CD4-positive, CD25-positive, alpha-beta regulatory T cell (primary cell): ENCODE results near the gene FBP1. TPM values are rescaled to one million over a fixed set of nuclear protein-coding genes. Genes with fewer than 3 reads are reported as not detected.

Experiments
- ATAC-seq, 2 donors: fragments of 150-1000 bp; cut with Tn5 transposase; one replicate each; pipeline ENCODE4 v1.10.0; 2021; ENCODE audit warnings: low read depth in 2 of 2, moderate number of reproducible peaks in 2 of 2, moderate library complexity in 1 of 2
- DNase-seq, 3 donors: peaks; one replicate each; pipeline versions ENCODE4 v3.0.0 to v3.0.0-alpha.2; 2012 to 2022; ENCODE audit warnings: mixed read lengths in 1 of 3
- H3K27ac ChIP-seq: one replicate; pipeline ENCODE4 v1.7.0; 2013; ENCODE audit warnings: mild to moderate bottlenecking, low read length; ENCODE audit not compliant: insufficient read depth, poor library complexity, severe bottlenecking
- H3K27me3 ChIP-seq: one replicate; pipeline ENCODE4 v1.7.0; 2013; ENCODE audit warnings: low read length; ENCODE audit not compliant: control insufficient read depth, insufficient read depth
- H3K36me3 ChIP-seq: one replicate; pipeline ENCODE4 v1.7.0; 2013; ENCODE audit warnings: mild to moderate bottlenecking, low read length, moderate library complexity; ENCODE audit not compliant: control insufficient read depth, insufficient read depth
- H3K4me1 ChIP-seq: 2 replicates; pipeline ENCODE4 v1.7.0; 2013; ENCODE audit warnings: mild to moderate bottlenecking, low read length; ENCODE audit not compliant: insufficient read depth, control insufficient read depth, poor library complexity, severe bottlenecking
- H3K4me3 ChIP-seq: one replicate; pipeline ENCODE4 v1.7.0; 2013; ENCODE audit warnings: low read depth, mild to moderate bottlenecking, low read length, moderate library complexity
- H3K9me3 ChIP-seq, 2 experiments: 1 replicate in 1 of 2; 2 replicates in 1 of 2; pipeline ENCODE4 v1.7.0; 2013; ENCODE audit warnings: low read length in 2 of 2, mild to moderate bottlenecking in 1 of 2, moderate library complexity in 1 of 2; ENCODE audit not compliant: control insufficient read depth in 2 of 2
- H3K27ac Mint-ChIP-seq, 3 donors: one replicate each; pipeline ENCODE4 v1.8.0; 2020 to 2022; ENCODE audit warnings: mild to moderate bottlenecking in 3 of 3, mixed read lengths in 3 of 3, moderate library complexity in 2 of 3
- H3K27me3 Mint-ChIP-seq: one replicate; pipeline ENCODE4 v1.8.0; 2022; ENCODE audit warnings: mild to moderate bottlenecking, mixed read lengths
- H3K36me3 Mint-ChIP-seq: one replicate; pipeline ENCODE4 v1.8.0; 2020; ENCODE audit warnings: mixed read lengths
- H3K4me1 Mint-ChIP-seq, 4 donors: one replicate each; pipeline ENCODE4 v1.8.0; 2020 to 2022; ENCODE audit warnings: mixed read lengths in 4 of 4, mild to moderate bottlenecking in 1 of 4
- H3K4me3 Mint-ChIP-seq, 4 donors: one replicate each; pipeline ENCODE4 v1.8.0; 2020 to 2022; ENCODE audit warnings: mild to moderate bottlenecking in 4 of 4, mixed read lengths in 4 of 4, moderate library complexity in 3 of 4
- H3K9me3 Mint-ChIP-seq, 7 donors: one replicate each; pipeline ENCODE4 v1.8.0; 2020 to 2022; ENCODE audit warnings: mixed read lengths in 7 of 7, mild to moderate bottlenecking in 3 of 7, moderate library complexity in 2 of 7
- polyA plus RNA-seq, 4 donors: library from polyadenylated mRNA; unstranded; fragments of 300-500 nt; fragmentation: Illumina TruSeq; gene quantifications; one replicate each; pipeline ENCODE4 v1.2.3, GENCODE V29; 2021
- total RNA-seq: library from RNA; stranded (reverse); gene quantifications from one replicate; pipeline ENCODE4 v1.2.3, GENCODE V29; 2022

Gene FBP1
- total and polyA plus RNA-seq, 5 donors from 2014 or later = 0.42 to 9.2 (median 4.8) TPM

GRCh38 chr9:94655739-94656138 is 16.4 kb upstream of the FBP1 start:
- Histone ChIP-seq H3K9me3 (no peaks in the 10 kb centered on the region), H3K36me3 (no peaks in the 10 kb centered on the region), H3K4me1 (peaks cover 10% of the 10 kb centered on the region), H3K4me3 (peak overlapping the region; percentile 57), H3K27ac (no peak overlapping the region), H3K27me3 (no peaks in the 10 kb centered on the region)
- ATAC-seq = no peak
- Mint-ChIP-seq H3K27ac (peak overlapping the region; percentile 37 to 89 (median 72)), H3K36me3 (no peaks in the 10 kb centered on the region), H3K27me3 (peaks cover 4% of the 10 kb centered on the region), H3K4me1 (peaks cover 3 to 14% (median 7%) of the 10 kb centered on the region in 4 donors), H3K9me3 (peaks cover 0 to 2% (median 0%) of the 10 kb centered on the region in 7 donors), H3K4me3 (peak overlapping the region in 3 of 4 donors; percentile 56 to 68 (median 68))
- DNase-seq = peak in 1 of 3 donors; percentile 6

GRCh38 chr9:94654165-94654894 is 15.0 kb upstream of the FBP1 start:
- peak in 1 of 2 donors; percentile 22 for ATAC-seq
- H3K27ac Mint-ChIP-seq = no peak overlapping the region
- Histone ChIP-seq H3K4me3 (no peak overlapping the region), H3K4me1 (peaks cover 10% of the 10 kb centered on the region), H3K36me3 (no peaks in the 10 kb centered on the region), H3K27ac (no peak overlapping the region), H3K27me3 (no peaks in the 10 kb centered on the region), H3K9me3 (no peaks in the 10 kb centered on the region)
- H3K27me3 Mint-ChIP-seq = peaks cover 4% of the 10 kb centered on the region
- H3K9me3 Mint-ChIP-seq = peaks cover 0 to 2% (median 0%) of the 10 kb centered on the region in 7 donors
- no peaks in the 10 kb centered on the region for H3K36me3 Mint-ChIP-seq
- DNase-seq = no peak
- H3K4me1 Mint-ChIP-seq = peaks cover 3 to 14% (median 7%) of the 10 kb centered on the region in 4 donors
- H3K4me3 Mint-ChIP-seq = no peak overlapping the region

DNA sequence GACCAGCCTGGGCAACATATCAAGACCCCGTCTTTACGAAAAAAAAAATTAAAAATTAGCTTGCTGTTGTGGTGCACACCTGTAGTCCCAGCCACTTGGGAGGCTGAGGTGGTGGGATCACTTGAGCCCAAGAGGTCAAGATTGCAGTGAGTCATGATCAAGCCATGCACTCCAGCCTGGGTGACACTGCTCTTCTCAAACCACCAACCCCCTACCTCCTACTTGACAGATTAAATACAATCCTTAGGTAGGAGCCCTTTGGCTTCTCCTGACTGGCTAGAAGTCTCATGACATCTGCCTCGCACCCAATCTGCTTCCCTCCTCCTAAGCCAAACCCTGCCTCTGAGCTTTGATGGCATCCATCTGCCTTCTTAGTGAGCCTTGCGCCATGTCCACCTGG is 11.6 kb upstream of the FBP1 start:
- Histone ChIP-seq H3K27me3 (no peaks in the 10 kb centered on the region), H3K4me3 (no peak overlapping the region), H3K36me3 (no peaks in the 10 kb centered on the region), H3K9me3 (no peaks in the 10 kb centered on the region), H3K27ac (no peak overlapping the region), H3K4me1 (peaks cover 6% of the 10 kb centered on the region)
- ATAC-seq (no peak), DNase-seq (no peak)
- peaks cover 0 to 2% (median 0%) of the 10 kb centered on the region in 7 donors for H3K9me3 Mint-ChIP-seq
- H3K27me3 Mint-ChIP-seq = peaks cover 4% of the 10 kb centered on the region
- peaks cover 3 to 7% (median 5%) of the 10 kb centered on the region in 4 donors for H3K4me1 Mint-ChIP-seq
- peak overlapping the region in 1 of 3 donors; percentile 28 for H3K27ac Mint-ChIP-seq
- peaks cover 3% of the 10 kb centered on the region for H3K36me3 Mint-ChIP-seq
- no peak overlapping the region for H3K4me3 Mint-ChIP-seq

GRCh38 chr9:94649100-94649819 is 9.9 kb upstream of the FBP1 start:
- peaks cover 0 to 2% (median 0%) of the 10 kb centered on the region in 7 donors for H3K9me3 Mint-ChIP-seq
- no peak overlapping the region for H3K4me3 Mint-ChIP-seq
- DNase-seq (no peak), ATAC-seq (no peak)
- H3K27me3 ChIP-seq = no peaks in the 10 kb centered on the region
- no peaks in the 10 kb centered on the region for H3K36me3 ChIP-seq
- no peak overlapping the region for H3K27ac Mint-ChIP-seq
- no peak overlapping the region for H3K27ac ChIP-seq
- peaks cover 3% of the 10 kb centered on the region for H3K36me3 Mint-ChIP-seq
- H3K4me1 ChIP-seq = no peaks in the 10 kb centered on the region
- peaks cover 0 to 3% (median 0%) of the 10 kb centered on the region in 4 donors for H3K4me1 Mint-ChIP-seq
- H3K9me3 ChIP-seq = no peaks in the 10 kb centered on the region
- H3K27me3 Mint-ChIP-seq = peaks cover 4% of the 10 kb centered on the region
- no peak overlapping the region for H3K4me3 ChIP-seq

DNA sequence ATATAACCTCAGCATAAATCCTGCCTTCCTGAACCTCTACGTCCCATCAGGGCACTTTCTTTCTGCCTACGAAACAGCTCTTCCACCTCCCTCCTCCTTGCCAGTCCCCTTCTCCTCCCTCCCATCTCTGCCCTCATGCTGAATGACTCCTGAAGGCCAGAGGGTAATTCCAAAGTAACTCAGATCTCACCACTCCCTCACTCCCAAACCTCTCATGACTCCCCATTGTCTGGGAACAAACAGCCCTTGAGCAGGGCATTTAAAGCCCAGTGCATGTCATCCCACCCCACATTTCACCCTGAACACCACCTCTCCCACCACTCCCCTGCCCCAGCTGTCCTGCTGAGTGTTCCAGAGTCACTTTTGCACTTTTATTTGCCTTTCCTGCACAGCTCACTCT is 8.9 kb upstream of the FBP1 start:
- H3K27ac ChIP-seq = no peak overlapping the region
- H3K36me3 Mint-ChIP-seq = peaks cover 3% of the 10 kb centered on the region
- peaks cover 0 to 2% (median 0%) of the 10 kb centered on the region in 7 donors for H3K9me3 Mint-ChIP-seq
- H3K4me1 Mint-ChIP-seq = peaks cover 0 to 3% (median 0%) of the 10 kb centered on the region in 4 donors
- no peaks in the 10 kb centered on the region for H3K9me3 ChIP-seq
- H3K27me3 ChIP-seq = no peaks in the 10 kb centered on the region
- peaks cover 4% of the 10 kb centered on the region for H3K27me3 Mint-ChIP-seq
- ATAC-seq (no peak), DNase-seq (no peak)
- H3K4me3 ChIP-seq = no peak overlapping the region
- H3K4me1 ChIP-seq = no peaks in the 10 kb centered on the region
- H3K36me3 ChIP-seq = no peaks in the 10 kb centered on the region
- H3K27ac Mint-ChIP-seq = no peak overlapping the region
- no peak overlapping the region for H3K4me3 Mint-ChIP-seq

DNA sequence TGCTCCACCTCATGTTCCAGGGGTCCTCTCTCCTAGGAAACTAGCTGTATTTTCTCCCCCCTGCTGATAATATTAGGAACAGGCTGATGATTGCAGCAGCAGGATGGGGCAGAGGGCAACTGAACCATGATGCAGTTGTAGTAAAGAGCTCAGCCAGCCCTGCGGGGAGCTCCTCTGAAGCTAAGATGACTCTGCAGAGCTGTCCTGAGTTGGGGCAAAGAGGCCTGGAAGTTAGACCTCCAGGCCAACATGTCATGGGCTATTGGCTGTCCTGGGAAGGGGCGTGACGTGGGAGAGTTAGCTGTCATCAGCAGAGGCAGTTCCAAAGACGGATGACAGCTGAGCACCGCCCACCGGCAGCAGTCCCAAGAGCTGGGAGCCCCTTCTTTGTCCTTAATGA is 6.6 kb upstream of the FBP1 start:
- H3K4me3 Mint-ChIP-seq = no peak overlapping the region
- H3K4me3 ChIP-seq = no peak overlapping the region
- no peaks in the 10 kb centered on the region for H3K27me3 ChIP-seq
- ATAC-seq (no peak), DNase-seq (no peak)
- no peaks in the 10 kb centered on the region for H3K9me3 ChIP-seq
- peaks cover 0 to 3% (median 0%) of the 10 kb centered on the region in 4 donors for H3K4me1 Mint-ChIP-seq
- no peaks in the 10 kb centered on the region for H3K9me3 Mint-ChIP-seq
- no peaks in the 10 kb centered on the region for H3K36me3 ChIP-seq
- no peaks in the 10 kb centered on the region for H3K4me1 ChIP-seq
- peaks cover 3% of the 10 kb centered on the region for H3K36me3 Mint-ChIP-seq
- H3K27me3 Mint-ChIP-seq = peaks cover 9% of the 10 kb centered on the region
- H3K27ac ChIP-seq = no peak overlapping the region
- H3K27ac Mint-ChIP-seq = no peak overlapping the region

GRCh38 chr9:94644543-94644942 is 5.2 kb upstream of the FBP1 start:
- no peaks in the 10 kb centered on the region for H3K27me3 ChIP-seq
- ATAC-seq (no peak), DNase-seq (no peak)
- peaks cover 4% of the 10 kb centered on the region for H3K4me1 ChIP-seq
- no peak overlapping the region for H3K27ac ChIP-seq
- no peak overlapping the region for H3K4me3 ChIP-seq
- Mint-ChIP-seq H3K9me3 (no peaks in the 10 kb centered on the region), H3K4me1 (peaks cover 0 to 6% (median 4%) of the 10 kb centered on the region in 4 donors), H3K27ac (no peak overlapping the region), H3K36me3 (peaks cover 3% of the 10 kb centered on the region), H3K4me3 (no peak overlapping the region), H3K27me3 (peaks cover 17% of the 10 kb centered on the region)
- H3K9me3 ChIP-seq = no peaks in the 10 kb centered on the region
- H3K36me3 ChIP-seq = no peaks in the 10 kb centered on the region
